ENCODE data around the gene C11orf21. TPM values are rescaled to one million over a fixed set of nuclear protein-coding genes. Genes with fewer than 3 reads are reported as not detected.

Gene C11orf21
- total RNA-seq, 4 donors from 2014 or later = 0.15 to 0.78 (median 0.42) TPM

- H3K27me3 ChIP-seq = peaks cover 68% of the 10 kb centered on the region
Observed at GRCh38 chr11:2265854-2266585, 35.7 kb downstream of the C11orf21 start.

GRCh38 chr11:2265396-2265795, 36.3 kb downstream of the C11orf21 start:
- TF ChIP-seq EP300 (IDR thresholded peaks at IDR 0.05) (no peak), POLR2A (IDR thresholded peaks at IDR 0.05) (no peak), CTCF (IDR thresholded peaks at IDR 0.05) (no peak)
- no peak overlapping the region for H3K27ac ChIP-seq
- peaks cover 0 to 21% (median 9%) of the 10 kb centered on the region in 3 donors for H3K4me1 ChIP-seq
- WGBS, 2 donors (ENCODE audit: low coverage in 1 of 2) = 20 to 60% methylated on average over 1 of the region's 2 CpGs
- H3K4me3 ChIP-seq = no peak overlapping the region
- no peaks in the 10 kb centered on the region for H3K9me3 ChIP-seq
- no peaks in the 10 kb centered on the region for H3K36me3 ChIP-seq
- peaks cover 68% of the 10 kb centered on the region for H3K27me3 ChIP-seq
- ATAC-seq = no peak

More at GRCh38 chr11:2265854-2266585, 35.7 kb downstream of the C11orf21 start:
- no peak for ATAC-seq
- no peak overlapping the region for H3K4me3 ChIP-seq
- peaks cover 0 to 27% (median 13%) of the 10 kb centered on the region in 3 donors for H3K4me1 ChIP-seq
- 79 to 81% methylated on average over 8 to 11 of the region's 24 CpGs for WGBS, 2 donors (ENCODE audit: low coverage in 1 of 2)
- H3K36me3 ChIP-seq = no peaks in the 10 kb centered on the region
- TF ChIP-seq POLR2A (IDR thresholded peaks at IDR 0.05) (no peak), POLR2AphosphoS5 (IDR thresholded peaks at IDR 0.05) (no peak), EP300 (IDR thresholded peaks at IDR 0.05) (no peak), CTCF (IDR thresholded peaks at IDR 0.05) (no peak)
- no peak overlapping the region for H3K27ac ChIP-seq
- no peaks in the 10 kb centered on the region for H3K9me3 ChIP-seq

- Histone ChIP-seq H3K27me3 (peaks cover 68% of the 10 kb centered on the region), H3K4me3 (no peak overlapping the region), H3K36me3 (no peaks in the 10 kb centered on the region), H3K27ac (no peak overlapping the region), H3K9me3 (no peaks in the 10 kb centered on the region), H3K4me1 (peaks cover 0 to 12% (median 6%) of the 10 kb centered on the region in 3 donors)
- TF ChIP-seq EP300 (IDR thresholded peaks at IDR 0.05) = no peak
- TF ChIP-seq POLR2A (IDR thresholded peaks at IDR 0.05) = no peak
- no peak for TF ChIP-seq CTCF (IDR thresholded peaks at IDR 0.05)
- TF ChIP-seq POLR2AphosphoS5 (IDR thresholded peaks at IDR 0.05) = no peak
- ATAC-seq = no peak
- WGBS, 2 donors (ENCODE audit: low coverage in 1 of 2) = 82% methylated on average over 12 of the region's 22 CpGs; no CpG with 5 or more reads in 1 of the 2 donors
Observed at GRCh38 chr11:2264366-2265053, 37.2 kb downstream of the C11orf21 start.

- no peaks in the 10 kb centered on the region for H3K9me3 ChIP-seq
- peaks cover 65% of the 10 kb centered on the region for H3K27me3 ChIP-seq
- no peak overlapping the region for H3K4me3 ChIP-seq
- peaks cover 0 to 6% (median 1%) of the 10 kb centered on the region in 3 donors for H3K4me1 ChIP-seq
- WGBS, 2 donors (ENCODE audit: low coverage in 1 of 2) = 93 to 94% methylated on average over 3 of the region's 13 CpGs
- H3K36me3 ChIP-seq = no peaks in the 10 kb centered on the region
- H3K27ac ChIP-seq = no peak overlapping the region
- no peak for ATAC-seq
- TF ChIP-seq CTCF (IDR thresholded peaks at IDR 0.05) = no peak
- no peak for TF ChIP-seq POLR2A (IDR thresholded peaks at IDR 0.05)
Observed at GRCh38 chr11:2263724-2264360, 37.9 kb downstream of the C11orf21 start.
